Measurements from ENCODE around the gene GGT6. TPM values are rescaled to one million over a fixed set of nuclear protein-coding genes. Genes with fewer than 3 reads are reported as not detected.
"Not testable (repeated sequence)": the region's sequence is repeated elsewhere in the genome, so short reads cannot be mapped to it uniquely, and the experiment has no call there.

GGT6 gene
- total and polyA plus RNA-seq, 8 donors, result 20.7 to 36.1 (median 32.9) TPM

DNA sequence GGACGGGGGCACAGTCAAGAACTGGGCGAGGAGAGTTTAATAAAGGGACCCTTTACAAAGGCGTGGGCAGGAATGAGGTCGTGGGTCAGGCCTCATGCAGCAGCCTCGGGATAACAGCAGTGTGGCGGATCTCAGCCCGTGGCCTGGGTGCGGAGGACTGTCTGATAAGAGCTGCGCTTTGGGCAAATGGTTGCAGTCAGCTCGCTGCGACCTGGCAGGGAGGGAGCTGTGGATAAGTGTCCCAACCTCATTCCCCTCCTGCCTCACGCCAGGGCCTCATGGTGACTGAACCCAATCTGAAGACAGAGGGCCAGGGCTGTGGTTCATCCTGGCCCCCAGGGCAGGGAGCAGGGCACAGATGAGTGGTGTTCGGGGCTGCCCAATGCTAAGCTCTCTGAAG lies 37.6 kb upstream of the GGT6 start:
- H3K4me1 ChIP-seq, result no peaks in the 10 kb centered on the region
- FAIRE-seq (no peak), DNase-seq (no peak), ATAC-seq (no peak)
- no peak overlapping the region for H3K27ac ChIP-seq
- H3K27me3 ChIP-seq, result no peaks in the 10 kb centered on the region
- intact Hi-C loops (cut with DNase I), result no loop called here
- TF ChIP-seq, protein P1, sequence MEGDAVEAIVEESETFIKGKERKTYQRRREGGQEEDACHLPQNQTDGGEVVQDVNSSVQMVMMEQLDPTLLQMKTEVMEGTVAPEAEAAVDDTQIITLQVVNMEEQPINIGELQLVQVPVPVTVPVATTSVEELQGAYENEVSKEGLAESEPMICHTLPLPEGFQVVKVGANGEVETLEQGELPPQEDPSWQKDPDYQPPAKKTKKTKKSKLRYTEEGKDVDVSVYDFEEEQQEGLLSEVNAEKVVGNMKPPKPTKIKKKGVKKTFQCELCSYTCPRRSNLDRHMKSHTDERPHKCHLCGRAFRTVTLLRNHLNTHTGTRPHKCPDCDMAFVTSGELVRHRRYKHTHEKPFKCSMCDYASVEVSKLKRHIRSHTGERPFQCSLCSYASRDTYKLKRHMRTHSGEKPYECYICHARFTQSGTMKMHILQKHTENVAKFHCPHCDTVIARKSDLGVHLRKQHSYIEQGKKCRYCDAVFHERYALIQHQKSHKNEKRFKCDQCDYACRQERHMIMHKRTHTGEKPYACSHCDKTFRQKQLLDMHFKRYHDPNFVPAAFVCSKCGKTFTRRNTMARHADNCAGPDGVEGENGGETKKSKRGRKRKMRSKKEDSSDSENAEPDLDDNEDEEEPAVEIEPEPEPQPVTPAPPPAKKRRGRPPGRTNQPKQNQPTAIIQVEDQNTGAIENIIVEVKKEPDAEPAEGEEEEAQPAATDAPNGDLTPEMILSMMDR (IDR thresholded peaks at IDR 0.05), result no peak
- no peaks in the 10 kb centered on the region for H3K9me3 ChIP-seq
- 71 to 75% methylated on average over 13 of the region's 13 CpGs for WGBS, 2 donors
- H3K36me3 ChIP-seq, result no peaks in the 10 kb centered on the region
- H3K4me3 ChIP-seq, result no peak overlapping the region

GRCh38 chr17:4596636-4597380 lies 36.4 kb upstream of the GGT6 start:
- Histone ChIP-seq H3K36me3 (no peaks in the 10 kb centered on the region), H3K27me3 (no peaks in the 10 kb centered on the region), H3K27ac (no peak overlapping the region), H3K4me1 (no peaks in the 10 kb centered on the region), H3K9me3 (no peaks in the 10 kb centered on the region), H3K4me3 (no peak overlapping the region)
- FAIRE-seq (no peak), DNase-seq (peak in 1 of 6 donors; percentile 53), ATAC-seq (no peak)
- TF ChIP-seq, protein P1 (IDR thresholded peaks at IDR 0.05), result no peak
- WGBS, 2 donors, result 81 to 88% methylated on average over 36 of the region's 36 CpGs
- intact Hi-C loops (cut with DNase I), result no loop called here

GRCh38 chr17:4595685-4596342 lies 35.4 kb upstream of the GGT6 start:
- H3K27me3 ChIP-seq; H3K4me1 ChIP-seq; H3K4me3 ChIP-seq; H3K9me3 ChIP-seq; H3K27ac ChIP-seq; ATAC-seq; H3K36me3 ChIP-seq; intact Hi-C loops (cut with DNase I); FAIRE-seq: not testable (repeated sequence)
- peak in 1 of 6 donors; percentile 67 for DNase-seq
- WGBS, 2 donors, result 86 to 92% methylated on average over 23 of the region's 23 CpGs

GRCh38 chr17:4594931-4595684 lies 34.7 kb upstream of the GGT6 start:
- Histone ChIP-seq H3K9me3 (no peaks in the 10 kb centered on the region), H3K4me1 (no peaks in the 10 kb centered on the region), H3K27ac (no peak overlapping the region), H3K36me3 (no peaks in the 10 kb centered on the region), H3K27me3 (no peaks in the 10 kb centered on the region), H3K4me3 (no peak overlapping the region)
- FAIRE-seq (no peak), DNase-seq (peak in 1 of 6 donors; percentile 56), ATAC-seq (peak; percentile 17 to 64 (median 48))
- 30 to 39% methylated on average over 28 to 29 of the region's 29 CpGs for WGBS, 2 donors
- TF ChIP-seq, protein P1 (IDR thresholded peaks at IDR 0.05), result peak in 1 of 4 donors; percentile 21
- intact Hi-C loops (cut with DNase I), result no loop called here

DNA sequence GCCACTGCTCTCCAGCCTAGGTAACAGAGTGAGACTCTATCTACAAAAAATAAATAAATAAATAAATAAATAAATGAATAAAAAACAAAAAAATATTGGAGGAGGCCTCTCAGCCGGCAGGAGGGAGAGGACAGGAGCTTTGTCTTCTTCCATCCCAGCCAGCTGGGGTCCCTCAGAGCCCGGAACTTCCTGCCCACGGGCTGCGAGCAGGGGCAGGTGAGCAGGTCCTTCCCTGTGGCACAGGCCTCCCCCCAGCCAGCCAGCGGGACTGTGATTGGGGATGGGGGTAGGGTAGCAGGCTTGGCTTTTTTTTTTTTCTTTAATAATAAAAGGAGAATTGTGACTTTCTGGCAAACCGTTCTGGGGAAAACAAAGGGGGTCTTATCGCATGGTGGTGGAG lies 34.0 kb upstream of the GGT6 start:
- Histone ChIP-seq H3K4me3 (no peak overlapping the region), H3K27ac (no peak overlapping the region), H3K27me3 (no peaks in the 10 kb centered on the region), H3K36me3 (no peaks in the 10 kb centered on the region), H3K4me1 (no peaks in the 10 kb centered on the region), H3K9me3 (no peaks in the 10 kb centered on the region)
- DNase-seq (no peak), ATAC-seq (no peak), FAIRE-seq (no peak)
- TF ChIP-seq, protein P1 (IDR thresholded peaks at IDR 0.05), result no peak
- 87 to 95% methylated on average over 7 of the region's 7 CpGs for WGBS, 2 donors
- intact Hi-C loops (cut with DNase I), result no loop called here

Data from pancreas (tissue), 10 donors.